ENCODE results near the gene CTSL.
"Not testable (repeated sequence)": the region's sequence is repeated elsewhere in the genome, so short reads cannot be mapped to it uniquely, and the experiment has no call there.

The CTSL gene

GRCh38 chr9:87722393-87723088 is 3.4 kb upstream of the CTSL start:
- DNase-seq (ENCODE audit: low read depth, low spot score) = no peak

GRCh38 chr9:87725356-87725899 is 491 bp upstream of the CTSL start:
- no peak for DNase-seq (ENCODE audit: low read depth, low spot score)

GRCh38 chr9:87729246-87729645 is 3.3 kb downstream of the CTSL start:
- no peak for DNase-seq (ENCODE audit: low read depth, low spot score)

GRCh38 chr9:87731321-87731720 is 5.4 kb downstream of the CTSL start:
- no peak for DNase-seq (ENCODE audit: low read depth, low spot score)

- no peak for DNase-seq (ENCODE audit: low read depth, low spot score)
These were observed 6.4 kb downstream of the CTSL start for GRCh38 chr9:87732344-87732743.

GRCh38 chr9:87732756-87733155 is 6.8 kb downstream of the CTSL start:
- DNase-seq (ENCODE audit: low read depth, low spot score) = no peak

GRCh38 chr9:87733273-87734052 is 7.5 kb downstream of the CTSL start:
- DNase-seq (ENCODE audit: low read depth, low spot score) = no peak

GRCh38 chr9:87734106-87734505 is 8.2 kb downstream of the CTSL start:
- DNase-seq (ENCODE audit: low read depth, low spot score) = no peak

GRCh38 chr9:87739546-87739945 is 13.6 kb downstream of the CTSL start:
- DNase-seq (ENCODE audit: low read depth, low spot score) = no peak

GRCh38 chr9:87740209-87740608 is 14.3 kb downstream of the CTSL start:
- DNase-seq (ENCODE audit: low read depth, low spot score) = no peak

GRCh38 chr9:87741326-87741725 is 15.4 kb downstream of the CTSL start:
- no peak for DNase-seq (ENCODE audit: low read depth, low spot score)

- DNase-seq (ENCODE audit: low read depth, low spot score) = no peak
These were observed 16.0 kb downstream of the CTSL start for GRCh38 chr9:87741891-87742290.

- no peak for DNase-seq (ENCODE audit: low read depth, low spot score)
These were observed 17.0 kb downstream of the CTSL start for GRCh38 chr9:87742813-87743428.

GRCh38 chr9:87744247-87744646 is 18.3 kb downstream of the CTSL start:
- DNase-seq (ENCODE audit: low read depth, low spot score) = not testable (repeated sequence)

- no peak for DNase-seq (ENCODE audit: low read depth, low spot score)
These were observed 20.3 kb downstream of the CTSL start for GRCh38 chr9:87746186-87746585.

GRCh38 chr9:87748881-87749280 is 23.0 kb downstream of the CTSL start:
- no peak for DNase-seq (ENCODE audit: low read depth, low spot score)

GRCh38 chr9:87749335-87750035 is 23.6 kb downstream of the CTSL start:
- DNase-seq (ENCODE audit: low read depth, low spot score) = no peak

- no peak for DNase-seq (ENCODE audit: low read depth, low spot score)
These were observed 24.8 kb downstream of the CTSL start for GRCh38 chr9:87750726-87751125.

- no peak for DNase-seq (ENCODE audit: low read depth, low spot score)
These were observed 25.5 kb downstream of the CTSL start for GRCh38 chr9:87751423-87751822.

GRCh38 chr9:87751868-87752267 is 25.9 kb downstream of the CTSL start:
- DNase-seq (ENCODE audit: low read depth, low spot score) = no peak

- no peak for DNase-seq (ENCODE audit: low read depth, low spot score)
These were observed 27.4 kb downstream of the CTSL start for GRCh38 chr9:87753313-87753712.

GRCh38 chr9:87758330-87758729 is 32.4 kb downstream of the CTSL start:
- not testable (repeated sequence) for DNase-seq (ENCODE audit: low read depth, low spot score)
